ENCODE data around the gene PIGO.

Gene PIGO

GRCh38 chr9:35048511-35048910, 47.9 kb downstream of the PIGO start:
- in situ Hi-C loops (cut with HindIII; ENCODE audit: low pct_ligation_motif_present, low pct_unique_long_range_greater_than_20kb, low sequenced_read_pairs), result no loop called here
- no peak for DNase-seq

- in situ Hi-C loops (cut with HindIII; ENCODE audit: low pct_ligation_motif_present, low pct_unique_long_range_greater_than_20kb, low sequenced_read_pairs), result no loop called here
- no peak for DNase-seq
These were observed 52.3 kb downstream of the PIGO start for GRCh38 chr9:35044071-35044470.

- in situ Hi-C loops (cut with HindIII; ENCODE audit: low pct_ligation_motif_present, low pct_unique_long_range_greater_than_20kb, low sequenced_read_pairs), result no loop called here
These were observed 53.4 kb downstream of the PIGO start for GRCh38 chr9:35042891-35043545.

GRCh38 chr9:35042081-35042604, 54.2 kb downstream of the PIGO start:
- no peak for DNase-seq
- in situ Hi-C loops (cut with HindIII; ENCODE audit: low pct_ligation_motif_present, low pct_unique_long_range_greater_than_20kb, low sequenced_read_pairs), result no loop called here

More at GRCh38 chr9:35042891-35043545, 53.4 kb downstream of the PIGO start:
- DNase-seq, result no peak

All from ACHN (cell line).